Thyroid gland (tissue), 4 donors: ENCODE measurements around the gene INPP4B.

Experiments used
- CTCF ChIP-seq, 6 experiments: fragments of 200-600 bp in 3 of 6; fragments of 450-650 bp in 3 of 6; sonication (generic) in 3 of 6; IDR thresholded peaks; one replicate each; pipeline ENCODE4 v1.5.1; 2016 to 2019; ENCODE audit warnings: antibody characterized with exemption in 6 of 6, mild to moderate bottlenecking in 2 of 6, inconsistent platforms in 1 of 6, moderate library complexity in 1 of 6
- POLR2A ChIP-seq, 2 donors: fragments of 450-650 bp; IDR thresholded peaks; one replicate each; pipeline ENCODE4 v1.6.1; 2017; ENCODE audit warnings: antibody characterized with exemption in 2 of 2, mild to moderate bottlenecking in 2 of 2, moderate library complexity in 1 of 2

- TF ChIP-seq CTCF (IDR thresholded peaks at IDR 0.05): no peak
- no peak for TF ChIP-seq POLR2A (IDR thresholded peaks at IDR 0.05)
Measured at GRCh38 chr4:142656178-142656577, 189.9 kb downstream of the INPP4B start.
